PC-3 (cell line): ENCODE data around the gene HHIPL1. TPM values are rescaled to one million over a fixed set of nuclear protein-coding genes. Genes with fewer than 3 reads are reported as not detected.

Source experiments
- ATAC-seq: fragments of 200-7000 bp; cut with Tn5 transposase; 2 replicates; pipeline ENCODE4 v1.9.1; 2020; ENCODE audit warnings: mild to moderate bottlenecking, moderate library complexity
- BruUV-seq: library from RNA; stranded (reverse); fragments of 400-500 nt; replicated peaks from 2 replicates; lab custom pipeline; 2021; lab: Mats Ljungman, UMichigan
- CTCF ChIA-PET: fragments of 300-600 bp; sonication (Branson Sonifier 250); formaldehyde crosslinking; loops from one replicate; lab custom pipeline; 2022; ENCODE audit warnings: antibody characterized with exemption; lab: Charles Lee
- POLR2A ChIA-PET: fragments of 300-600 bp; sonication (Branson Sonifier 250); formaldehyde crosslinking; loops from one replicate; lab custom pipeline; 2022; ENCODE audit warnings: antibody characterized with exemption; ENCODE audit not compliant: unreplicated experiment; lab: Charles Lee
- DNase-seq: peaks from one replicate; pipeline ENCODE4 v3.0.0-alpha.2; 2015
- H2AFZ ChIP-seq: fragments of 300-600 bp; sonication (generic); 2 replicates; pipeline ENCODE4 v1.6.0; 2016; ENCODE audit warnings: antibody characterized with exemption, low read length
- H3F3A ChIP-seq: fragments of 300-600 bp; sonication (generic); one replicate; pipeline ENCODE4 v1.6.0; 2017; ENCODE audit warnings: antibody characterized with exemption, low read length, control low read depth, mild to moderate bottlenecking; ENCODE audit not compliant: unreplicated experiment
- H3K27ac ChIP-seq: fragments of 300-600 bp; sonication (generic); 2 replicates; pipeline ENCODE4 v1.5.1; 2016; ENCODE audit warnings: mild to moderate bottlenecking, low read length
- H3K27me3 ChIP-seq: fragments of 300-600 bp; sonication (generic); 2 replicates; pipeline ENCODE4 v1.6.1; 2016; ENCODE audit warnings: low read length, mixed read lengths
- H3K36me3 ChIP-seq: fragments of 300-600 bp; sonication (generic); 2 replicates; pipeline ENCODE4 v1.6.1; 2016; ENCODE audit warnings: low read depth, mixed run types, low read length, mixed read lengths
- H3K4me1 ChIP-seq: fragments of 300-600 bp; sonication (generic); 2 replicates; pipeline ENCODE4 v1.5.1; 2016; ENCODE audit warnings: low read length; ENCODE audit not compliant: insufficient read depth
- H3K4me2 ChIP-seq: fragments of 300-600 bp; sonication (generic); 2 replicates; pipeline ENCODE4 v1.6.0; 2016; ENCODE audit warnings: low read length
- H3K4me3 ChIP-seq: fragments of 300-600 bp; sonication (generic); 2 replicates; pipeline ENCODE4 v1.5.1; 2016; ENCODE audit warnings: mild to moderate bottlenecking, low read length, mixed read lengths
- H3K79me2 ChIP-seq: fragments of 300-600 bp; sonication (generic); 2 replicates; pipeline ENCODE4 v1.6.1; 2017; ENCODE audit warnings: low read length, mixed read lengths
- H3K9ac ChIP-seq: fragments of 300-600 bp; sonication (generic); 2 replicates; pipeline ENCODE4 v1.6.0; 2016; ENCODE audit warnings: mild to moderate bottlenecking, low read length
- H3K9me2 ChIP-seq: fragments of 300-600 bp; sonication (generic); replicated peaks from 2 replicates; pipeline ENCODE4 v1.6.1; 2016; ENCODE audit warnings: mixed run types, low read length, mixed read lengths
- H3K9me3 ChIP-seq: fragments of 300-600 bp; sonication (generic); 2 replicates; pipeline ENCODE4 v1.6.1; 2016; ENCODE audit warnings: low read length, mixed read lengths
- H4K20me1 ChIP-seq: fragments of 300-600 bp; sonication (generic); 2 replicates; pipeline ENCODE4 v1.6.1; 2016; ENCODE audit warnings: low read length, mixed read lengths
- CTCF ChIP-seq: fragments of 300-600 bp; sonication (generic); conservative IDR thresholded peaks from 2 replicates; pipeline ENCODE4 v1.5.1; 2017; ENCODE audit warnings: antibody characterized with exemption, low read depth, mild to moderate bottlenecking, low read length
- EZH2 ChIP-seq: fragments of 300-600 bp; sonication (generic); IDR thresholded peaks from one replicate; pipeline ENCODE4 v1.6.1; 2017; ENCODE audit warnings: antibody characterized with exemption, mild to moderate bottlenecking, low read length; ENCODE audit not compliant: unreplicated experiment
- EZH2phosphoT487 ChIP-seq: fragments of 300-600 bp; sonication (generic); IDR thresholded peaks from 2 replicates; pipeline ENCODE4 v1.6.1; 2018; ENCODE audit warnings: mild to moderate bottlenecking, antibody characterized with exemption, low read length, borderline replicate concordance
- intact Hi-C: fragments of 100-400 bp; cut with micrococcal nuclease; formaldehyde crosslinking; loops from 2 replicates; pipeline ENCODE4 v1.9.0; 2023
- total RNA-seq: library from RNA; depleted of rRNA; stranded (reverse); fragments of >200 nt; gene quantifications from 2 replicates; pipeline ENCODE4 v1.2.3, GENCODE V29; 2014

HHIPL1 gene
- total RNA-seq, 1 experiment from 2014 or later, result 0.84 TPM

GRCh38 chr14:99698236-99698635, 53.3 kb downstream of the HHIPL1 start:
- Histone ChIP-seq H3K4me2 (no peak overlapping the region), H3K79me2 (no peaks in the 10 kb centered on the region), H2AFZ (no peak overlapping the region), H3F3A (no peaks in the 10 kb centered on the region), H3K4me1 (no peaks in the 10 kb centered on the region), H3K36me3 (no peaks in the 10 kb centered on the region), H3K9me2 (no peaks in the 10 kb centered on the region), H3K27me3 (no peaks in the 10 kb centered on the region), H4K20me1 (no peaks in the 10 kb centered on the region), H3K4me3 (no peak overlapping the region), H3K27ac (no peak overlapping the region), H3K9me3 (no peaks in the 10 kb centered on the region), H3K9ac (no peak overlapping the region)
- intact Hi-C loops, result no loop called here
- no peak for TF ChIP-seq EZH2
- TF ChIP-seq CTCF, result no peak
- no peak for TF ChIP-seq EZH2phosphoT487
- no peak for DNase-seq
- BruUV-seq, result no TSS peak
- ChIA-PET POLR2A (no interaction called here), CTCF (no interaction called here)
- no peak for ATAC-seq

GRCh38 chr14:99698642-99699041, 53.7 kb downstream of the HHIPL1 start:
- Histone ChIP-seq H3K27me3 (no peaks in the 10 kb centered on the region), H3K79me2 (no peaks in the 10 kb centered on the region), H3K4me3 (no peak overlapping the region), H3K36me3 (no peaks in the 10 kb centered on the region), H2AFZ (no peak overlapping the region), H4K20me1 (no peaks in the 10 kb centered on the region), H3K9me3 (no peaks in the 10 kb centered on the region), H3K4me1 (no peaks in the 10 kb centered on the region), H3K9me2 (no peaks in the 10 kb centered on the region), H3K4me2 (no peak overlapping the region), H3F3A (no peaks in the 10 kb centered on the region), H3K9ac (no peak overlapping the region), H3K27ac (no peak overlapping the region)
- no TSS peak for BruUV-seq
- POLR2A ChIA-PET, result no interaction called here
- CTCF ChIA-PET, result no interaction called here
- TF ChIP-seq EZH2phosphoT487, result no peak
- no peak for TF ChIP-seq CTCF
- no peak for TF ChIP-seq EZH2
- intact Hi-C loops, result no loop called here
- DNase-seq (no peak), ATAC-seq (no peak)

- no peaks in the 10 kb centered on the region for H3K36me3 ChIP-seq
- intact Hi-C loops, result no loop called here
- H3K27ac ChIP-seq, result no peak overlapping the region
- no peaks in the 10 kb centered on the region for H3K9me3 ChIP-seq
- H3K79me2 ChIP-seq, result no peaks in the 10 kb centered on the region
- no peak overlapping the region for H2AFZ ChIP-seq
- H3K4me1 ChIP-seq, result no peaks in the 10 kb centered on the region
- H3K4me3 ChIP-seq, result no peak overlapping the region
- H3K9me2 ChIP-seq, result no peaks in the 10 kb centered on the region
- no peaks in the 10 kb centered on the region for H4K20me1 ChIP-seq
- H3F3A ChIP-seq, result no peaks in the 10 kb centered on the region
- BruUV-seq, result no TSS peak
- no peak for DNase-seq
- H3K9ac ChIP-seq, result no peak overlapping the region
- H3K4me2 ChIP-seq, result no peak overlapping the region
- H3K27me3 ChIP-seq, result no peaks in the 10 kb centered on the region
- ChIA-PET POLR2A (no interaction called here), CTCF (no interaction called here)
- no peak for ATAC-seq
- no peak for TF ChIP-seq EZH2phosphoT487
- no peak for TF ChIP-seq EZH2
- no peak for TF ChIP-seq CTCF
These were observed 54.3 kb downstream of the HHIPL1 start for GRCh38 chr14:99699085-99699760.
